ENCODE data around the gene PRDX3.

Gene PRDX3

DNA sequence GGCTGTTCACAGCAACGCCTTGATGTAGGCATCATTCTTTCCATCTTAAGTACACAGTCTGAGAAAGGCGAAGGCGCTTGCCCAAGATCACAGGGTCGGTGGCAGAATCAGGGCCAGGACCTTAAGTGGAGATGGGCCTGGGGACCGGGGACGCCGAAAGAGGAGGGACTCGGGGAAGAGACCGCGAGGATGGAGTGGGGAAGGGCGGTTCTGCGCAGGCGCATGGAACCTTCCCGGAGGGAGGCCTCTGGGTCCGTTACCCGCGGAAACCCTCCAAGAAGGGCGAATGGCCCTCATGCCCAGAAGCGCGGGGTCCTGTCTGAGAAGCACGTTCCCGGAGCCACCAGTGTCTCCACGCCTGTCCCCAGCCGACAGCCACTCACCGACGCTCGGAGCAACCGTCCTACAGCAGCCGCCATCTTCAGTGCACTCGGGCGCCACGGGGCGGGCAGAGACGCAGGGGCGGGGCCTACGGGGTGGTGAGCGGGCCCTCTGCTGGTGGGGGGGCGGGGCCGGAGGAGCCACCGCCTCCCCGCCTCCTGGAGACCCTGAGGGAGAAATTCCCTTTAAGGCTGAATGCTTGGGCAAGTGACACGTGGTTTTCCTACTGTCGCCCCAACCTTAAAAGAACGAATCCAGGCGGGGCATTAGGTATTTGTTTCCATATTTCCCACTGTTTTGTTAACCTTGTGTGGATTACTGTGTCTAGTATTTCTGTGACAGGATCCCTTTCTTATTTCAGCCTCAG, at the start of gene PRDX3:
Gene PRDX3 (minus strand): TSS at position 441 of the 748 bp plus-strand sequence. CDS start 22 bp downstream, at position 419.
- DNase-seq (ENCODE audit: low read depth in 2 of 2) = peak; percentile 78 to 85

DNA sequence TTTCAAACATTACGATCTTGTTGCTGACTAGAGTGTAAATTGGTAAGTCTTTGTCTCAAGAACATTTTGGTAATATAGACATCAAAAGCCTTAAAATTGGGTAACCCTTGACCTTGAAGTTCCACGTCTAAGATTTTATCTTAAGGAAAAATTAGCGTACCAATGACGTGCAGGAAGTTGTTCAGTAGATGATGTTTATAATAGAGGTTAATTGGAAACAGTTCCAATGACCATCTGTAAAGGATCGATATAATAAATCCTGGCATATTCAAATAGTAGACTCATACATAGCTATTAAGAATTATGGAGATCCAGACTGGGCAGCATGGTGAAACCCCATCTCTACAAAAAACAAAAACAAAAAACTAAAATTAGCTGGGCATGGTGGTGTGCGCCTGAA, 49.2 kb upstream of the PRDX3 start:
- DNase-seq (ENCODE audit: low read depth in 2 of 2) = no peak

DNA sequence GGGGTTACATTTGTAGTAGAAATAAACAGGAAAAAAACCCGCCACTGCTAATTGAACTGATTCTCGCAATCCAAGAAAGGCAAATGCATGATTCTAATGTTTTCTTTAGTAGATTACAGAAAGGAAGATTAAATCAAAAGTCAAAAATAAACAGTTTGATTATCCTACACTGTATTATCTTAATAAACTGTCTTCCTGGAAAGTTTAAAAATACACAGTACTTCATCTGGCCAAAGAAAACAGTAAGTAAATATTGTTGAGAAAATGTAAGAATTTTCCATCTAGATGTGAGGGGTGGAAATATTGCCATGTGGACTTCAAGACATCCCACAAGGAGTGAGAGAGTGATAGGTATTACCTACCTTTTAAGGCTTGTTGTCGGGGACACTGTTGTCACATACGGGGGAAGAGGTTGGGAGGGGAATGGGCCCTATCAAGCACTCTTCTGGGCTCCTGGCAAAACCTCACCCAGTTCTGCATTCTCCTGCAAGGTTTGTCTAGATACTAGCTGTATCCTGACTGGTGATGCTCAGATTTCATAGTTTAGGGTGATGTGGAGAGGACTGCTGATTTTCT, 46.6 kb upstream of the PRDX3 start:
- no peak for DNase-seq (ENCODE audit: low read depth in 2 of 2)

DNA sequence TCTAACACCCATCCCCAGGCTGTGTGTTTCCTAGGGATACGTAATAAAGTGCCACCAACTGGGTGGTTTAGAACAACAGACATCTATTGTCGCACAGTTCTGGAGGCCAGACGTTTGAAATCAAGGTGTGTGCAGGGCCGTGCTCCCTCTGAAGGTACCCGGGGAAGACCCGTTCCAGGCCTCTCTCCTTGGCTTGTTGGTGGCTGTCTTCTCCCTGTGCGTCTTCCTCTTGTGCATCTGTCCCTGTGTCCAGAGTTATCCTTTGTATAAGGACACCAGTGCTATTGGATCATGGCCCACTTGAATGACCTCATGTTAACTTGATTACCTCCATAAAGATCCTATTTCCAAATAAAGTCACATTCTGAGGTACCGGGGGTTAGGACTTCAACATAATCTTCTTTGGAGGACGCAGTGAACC, 44.4 kb upstream of the PRDX3 start:
- DNase-seq (ENCODE audit: low read depth in 2 of 2) = no peak

DNA sequence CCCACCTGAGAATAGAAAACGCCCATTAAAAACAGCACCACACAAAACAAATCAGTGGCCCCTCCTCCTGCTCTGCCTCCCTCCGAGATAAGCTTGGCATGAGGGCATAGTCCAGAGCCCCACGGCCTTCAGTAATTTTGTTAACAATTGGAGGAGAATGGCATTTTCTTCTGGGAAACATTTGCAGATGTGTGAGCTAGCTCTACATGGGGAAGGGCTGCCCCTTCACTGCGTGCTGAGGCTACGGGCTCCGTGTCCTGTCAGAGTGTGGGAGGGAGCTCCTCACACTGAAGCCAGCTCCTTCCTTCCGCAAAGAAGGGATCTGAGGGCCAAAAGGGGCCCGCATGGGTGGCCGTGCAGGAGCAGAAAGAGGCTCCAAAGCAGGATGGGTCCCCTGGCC, 43.9 kb upstream of the PRDX3 start:
- no peak for DNase-seq (ENCODE audit: low read depth in 2 of 2)

DNA sequence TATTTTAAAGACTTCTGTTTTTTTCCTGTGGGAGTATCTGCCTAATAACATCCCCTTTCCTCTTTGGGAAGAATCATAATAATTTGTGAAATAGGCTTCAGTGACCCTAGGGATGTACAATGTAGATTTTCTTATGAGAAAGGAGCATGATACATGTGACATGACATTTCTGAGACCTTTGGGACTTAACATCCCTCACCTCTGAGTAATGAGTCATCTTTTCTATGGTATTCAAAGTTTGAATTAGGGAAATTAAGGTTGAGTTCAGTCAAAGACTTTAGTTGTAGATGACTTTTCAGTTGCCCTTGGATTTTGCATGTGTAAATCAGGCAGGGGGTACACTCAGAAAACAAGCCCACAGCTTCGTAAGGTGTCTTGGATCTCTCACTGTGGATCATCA, 43.1 kb upstream of the PRDX3 start:
- no peak for DNase-seq (ENCODE audit: low read depth in 2 of 2)

DNA sequence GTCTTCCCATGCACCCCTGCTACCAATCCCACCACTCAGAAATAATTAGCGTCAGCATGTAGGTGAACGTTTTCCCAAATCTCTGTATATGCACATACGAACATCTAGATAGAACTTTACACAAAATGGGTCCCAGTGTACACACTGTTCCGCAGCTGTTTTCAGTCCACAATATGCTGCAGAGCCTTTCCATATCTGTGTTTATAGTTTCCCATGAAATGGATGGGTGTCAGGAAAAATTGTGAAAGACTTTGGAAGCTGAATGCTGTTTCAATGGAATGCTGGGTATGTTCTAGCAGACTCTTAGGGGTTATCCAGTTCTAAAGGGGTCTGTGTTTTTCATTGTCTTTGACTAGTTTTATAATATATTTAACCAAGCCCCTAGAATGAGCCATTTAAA, 42.6 kb upstream of the PRDX3 start:
- DNase-seq (ENCODE audit: low read depth in 2 of 2) = no peak

DNA sequence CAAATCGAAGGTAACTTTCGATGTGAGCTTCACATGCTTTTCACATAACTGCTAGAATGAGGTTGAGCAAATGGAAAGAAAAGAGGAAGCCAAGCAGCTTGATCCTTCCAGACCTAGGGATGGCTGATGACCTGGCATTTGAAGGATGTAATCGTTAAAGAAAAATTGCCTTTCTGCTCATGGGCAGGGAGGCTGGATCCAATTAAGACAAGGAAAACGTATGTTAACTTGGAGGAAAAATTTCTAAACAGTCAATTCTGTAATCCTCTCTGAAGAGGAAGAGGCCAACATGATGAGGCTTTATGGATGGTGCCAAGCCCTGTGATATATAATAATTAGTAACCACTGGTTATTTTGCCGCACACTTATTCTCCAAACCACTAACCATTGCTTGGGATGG, 41.3 kb upstream of the PRDX3 start:
- DNase-seq (ENCODE audit: low read depth in 2 of 2) = no peak

DNA sequence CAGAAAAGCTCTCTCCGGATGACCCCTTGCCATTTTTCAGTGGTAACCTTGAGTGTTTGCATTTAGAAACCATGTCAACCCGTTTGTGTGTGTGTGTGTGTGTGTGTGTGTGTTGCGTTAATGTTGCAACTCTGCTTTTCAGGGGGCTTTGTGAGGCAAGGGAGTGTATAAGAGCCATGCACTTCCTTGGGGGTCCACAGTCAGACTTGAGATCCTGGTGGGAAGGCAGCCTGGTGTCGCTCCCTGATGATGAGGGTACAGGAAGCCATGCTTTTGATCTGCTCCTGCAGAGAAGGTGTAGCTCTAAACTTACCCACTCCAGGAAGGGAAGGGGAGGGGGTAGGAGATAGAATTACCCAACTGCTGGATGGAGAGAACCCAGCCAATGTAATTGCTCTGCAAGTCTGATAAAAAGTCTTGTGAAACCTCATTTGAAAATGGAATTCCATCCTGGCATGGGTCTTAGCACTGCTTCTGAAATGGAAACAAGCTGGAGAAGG, 39.4 kb upstream of the PRDX3 start:
- DNase-seq (ENCODE audit: low read depth in 2 of 2) = no peak

DNA sequence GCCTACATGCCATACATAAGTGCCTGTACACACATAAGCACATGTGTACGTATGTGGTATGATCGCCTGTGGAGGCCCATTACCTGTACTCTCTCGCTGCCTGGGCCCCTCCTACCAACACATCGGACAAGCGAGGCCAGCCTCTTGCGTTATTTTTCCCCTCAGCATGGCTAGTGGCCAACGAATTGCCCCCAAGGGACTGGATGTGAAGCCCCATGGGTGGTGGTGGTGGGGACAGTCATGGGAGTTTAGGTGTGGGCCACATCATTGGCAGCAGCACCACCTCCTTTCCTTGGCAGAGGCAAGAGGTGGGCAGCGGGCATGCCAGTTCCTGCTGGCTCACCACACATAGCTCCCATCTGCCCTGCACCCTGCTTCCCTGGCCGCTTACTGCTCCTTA, 38.8 kb upstream of the PRDX3 start:
- no peak for DNase-seq (ENCODE audit: low read depth in 2 of 2)

DNA sequence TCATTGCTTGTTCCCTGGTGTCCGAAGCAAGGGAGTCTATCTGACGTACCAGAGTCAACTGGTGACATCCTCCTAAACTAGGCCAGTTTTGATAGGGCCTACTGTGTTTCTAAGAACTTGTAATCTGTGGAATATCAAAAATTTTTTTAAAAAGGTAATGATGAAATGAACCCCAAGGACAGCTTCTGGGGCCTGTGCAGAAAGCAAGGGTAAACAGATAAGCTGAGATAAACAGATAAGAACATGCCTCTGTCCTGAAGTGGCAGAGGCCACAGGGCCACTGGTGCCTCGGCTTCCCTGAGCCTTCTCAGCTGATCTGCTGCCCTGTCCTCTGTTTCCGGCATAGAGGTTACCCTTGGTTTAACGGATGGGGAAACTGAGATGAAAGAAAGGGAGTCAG, 37.5 kb upstream of the PRDX3 start:
- DNase-seq (ENCODE audit: low read depth in 2 of 2) = no peak

DNA sequence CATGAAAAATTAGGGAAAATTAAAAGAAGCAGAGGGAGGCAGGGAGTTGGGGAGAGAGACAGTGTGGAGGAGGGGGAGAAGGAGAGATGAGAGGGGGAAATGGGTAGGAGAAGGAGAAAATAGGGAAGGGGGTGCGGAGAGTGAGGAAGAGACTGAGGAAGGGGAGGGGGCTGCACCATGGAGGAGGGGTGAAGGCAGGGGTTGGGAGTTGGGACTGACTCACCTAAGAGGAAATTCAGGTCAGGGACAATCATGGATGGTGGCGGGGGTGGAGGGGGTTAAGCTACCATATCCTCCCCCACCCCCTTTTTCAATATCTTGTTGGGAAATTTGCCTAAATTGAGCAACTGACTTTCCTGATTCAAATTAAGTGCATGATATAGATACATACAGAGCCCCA, 36.8 kb upstream of the PRDX3 start:
- no peak for DNase-seq (ENCODE audit: low read depth in 2 of 2)

DNA sequence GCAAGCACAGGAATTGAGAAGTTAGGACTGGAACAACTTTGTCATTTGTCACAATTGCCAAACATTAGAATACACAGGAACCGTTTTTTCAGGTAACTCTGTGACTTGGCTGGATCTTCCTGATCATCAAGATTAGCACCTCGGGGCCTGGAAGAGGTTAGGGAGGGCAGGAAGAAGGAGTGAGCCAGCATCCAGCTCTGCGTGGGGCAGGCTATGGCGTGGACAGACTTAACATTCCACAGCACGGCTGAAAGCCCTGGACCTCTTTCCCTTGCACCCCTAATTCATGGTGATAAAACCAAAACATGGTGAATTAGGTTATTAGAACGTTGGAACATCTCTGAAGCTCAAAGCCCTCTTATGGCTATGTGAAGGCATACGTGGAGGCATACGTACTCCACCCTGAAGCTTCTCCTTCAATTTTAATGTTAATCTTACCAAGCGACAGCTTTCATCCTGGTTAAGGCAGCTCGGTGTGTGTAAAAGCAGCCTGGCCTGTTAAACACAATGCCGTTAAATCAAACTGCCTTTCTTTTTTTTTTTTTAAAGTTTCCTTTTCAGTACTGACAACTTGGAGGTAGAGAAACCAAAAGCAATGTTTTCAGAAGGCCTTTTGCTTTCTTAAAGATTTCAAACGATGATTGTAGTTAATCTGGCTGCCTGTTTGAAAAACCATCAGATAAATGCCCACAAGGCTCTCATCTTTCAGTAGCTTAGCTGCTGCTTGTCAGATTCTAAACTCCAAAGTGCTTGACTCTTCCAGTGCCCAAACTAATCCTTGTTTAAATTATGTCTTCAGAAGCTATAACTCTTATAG, 33.2 kb upstream of the PRDX3 start:
- DNase-seq (ENCODE audit: low read depth in 2 of 2) = no peak

DNA sequence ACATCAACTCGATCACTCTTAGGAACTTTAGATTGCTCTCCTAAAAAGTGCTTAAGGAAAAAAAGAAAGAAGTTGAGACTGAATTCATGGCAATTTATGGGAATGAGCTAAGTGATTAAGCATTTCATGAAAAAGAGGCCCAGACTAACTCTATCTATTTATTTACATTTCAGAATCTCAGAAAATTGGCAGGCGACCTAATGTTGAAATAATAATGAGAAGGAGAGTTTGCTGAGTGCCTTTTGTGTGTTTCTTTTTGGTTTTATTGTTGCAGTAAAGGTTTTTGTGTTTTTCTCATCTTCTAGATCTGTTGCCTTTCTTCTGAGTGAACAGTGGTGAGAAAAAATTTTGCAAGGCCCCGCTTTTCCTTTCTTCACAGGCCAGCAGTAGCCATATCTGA, 32.6 kb upstream of the PRDX3 start:
- DNase-seq (ENCODE audit: low read depth in 2 of 2) = no peak

DNA sequence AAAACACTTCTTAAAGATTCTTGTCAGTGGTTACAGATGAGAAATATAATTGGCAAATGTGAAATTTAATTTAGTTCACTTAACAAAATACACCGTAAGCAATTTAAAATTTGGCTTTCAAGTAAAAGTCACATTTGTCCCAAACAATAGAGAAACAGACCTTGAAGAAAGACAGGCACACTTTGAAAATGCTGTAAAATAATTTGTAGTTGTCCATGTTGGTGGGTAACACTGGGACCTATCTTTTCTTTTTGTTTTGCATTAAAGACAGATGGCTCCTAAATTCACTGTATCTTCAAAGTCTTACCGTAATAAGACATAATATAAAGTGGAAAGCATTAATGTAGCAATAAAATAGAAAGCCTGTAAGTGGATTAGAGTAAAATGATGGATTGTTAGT, 32.0 kb upstream of the PRDX3 start:
- no peak for DNase-seq (ENCODE audit: low read depth in 2 of 2)

DNA sequence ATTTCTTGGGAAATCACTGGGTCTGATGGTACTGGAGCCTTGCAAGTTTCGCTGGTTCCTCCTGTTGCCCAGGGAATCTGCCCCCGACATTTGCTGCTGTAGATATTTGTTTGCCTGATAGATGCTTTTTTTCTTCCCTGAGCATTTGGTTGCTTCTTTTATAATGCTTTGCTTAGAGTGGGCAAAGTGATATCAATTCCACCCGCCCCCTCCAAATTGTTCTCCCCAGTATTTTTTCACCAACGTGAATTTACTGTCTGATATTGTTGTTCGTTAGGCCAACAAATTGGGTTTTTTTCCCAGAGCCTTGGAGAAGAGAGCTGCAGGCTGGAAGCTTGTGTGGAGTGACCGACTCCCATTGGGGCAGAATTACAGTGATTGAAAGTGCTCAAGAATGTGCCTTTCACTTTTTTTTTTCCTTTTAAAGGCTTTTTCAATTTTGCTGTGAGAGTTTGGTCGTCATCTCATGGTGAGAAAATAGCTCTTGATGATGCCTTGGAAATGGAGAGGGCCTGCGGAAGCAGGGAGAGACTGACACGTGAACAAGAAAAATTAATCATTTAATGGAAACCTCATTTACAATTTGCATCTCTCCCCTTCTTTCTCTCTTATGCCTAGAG, 31.2 kb upstream of the PRDX3 start:
- no peak for DNase-seq (ENCODE audit: low read depth in 2 of 2)

DNA sequence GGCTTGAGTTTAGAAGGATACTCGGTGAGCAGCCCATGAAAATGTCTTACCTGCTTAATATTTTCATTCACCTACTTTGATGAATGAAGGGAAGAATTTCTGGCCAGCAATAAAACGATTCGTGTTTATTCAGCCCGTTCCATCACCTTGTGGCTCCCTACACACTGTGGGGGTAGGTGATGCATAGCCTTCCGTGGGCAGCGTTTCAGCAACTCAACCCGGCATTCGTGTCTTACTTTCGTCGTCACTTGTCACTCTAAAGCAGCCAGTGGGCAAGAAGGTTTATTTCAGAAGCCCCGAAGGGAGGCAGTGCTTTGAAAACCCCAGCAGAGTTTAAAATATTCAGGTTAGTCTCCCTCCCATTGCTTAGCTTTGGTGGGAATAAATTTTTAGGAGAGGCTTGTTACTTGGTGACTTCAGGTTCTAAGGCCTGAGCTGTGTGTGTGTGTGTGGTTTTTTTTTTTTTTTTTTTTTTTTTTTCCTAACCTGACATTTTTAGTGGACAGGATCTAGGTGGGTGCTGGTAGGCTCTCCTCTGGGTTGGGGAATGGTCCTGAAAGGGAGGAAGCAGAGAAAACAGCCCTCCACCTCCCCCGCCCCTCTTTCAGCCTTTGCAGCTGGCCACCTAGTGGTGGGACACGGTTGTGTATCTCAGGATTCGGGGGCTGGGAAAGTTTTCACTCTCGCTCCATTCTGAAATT, 30.6 kb upstream of the PRDX3 start:
- peak in 1 of 2 donors; percentile 16 for DNase-seq (ENCODE audit: low read depth in 2 of 2)

DNA sequence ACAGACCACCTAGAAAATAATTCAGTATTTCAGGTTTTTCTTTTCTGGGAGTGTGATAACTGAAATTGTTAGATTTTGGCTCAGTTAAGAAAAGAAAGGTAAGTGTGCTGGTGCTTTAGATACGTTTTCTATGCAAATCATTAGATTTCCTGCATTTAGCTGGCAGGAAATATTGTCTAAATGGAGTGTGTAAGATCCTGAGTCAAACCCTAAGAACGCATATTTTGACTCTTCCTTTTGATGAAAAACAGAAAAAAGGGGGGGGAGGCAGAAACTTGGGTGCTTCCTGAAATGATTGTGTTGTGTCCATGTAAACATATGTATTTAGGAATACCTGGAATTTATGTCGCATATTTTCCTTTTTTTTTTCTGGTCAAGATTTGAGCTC, 29.9 kb upstream of the PRDX3 start:
- DNase-seq (ENCODE audit: low read depth in 2 of 2) = no peak

DNA sequence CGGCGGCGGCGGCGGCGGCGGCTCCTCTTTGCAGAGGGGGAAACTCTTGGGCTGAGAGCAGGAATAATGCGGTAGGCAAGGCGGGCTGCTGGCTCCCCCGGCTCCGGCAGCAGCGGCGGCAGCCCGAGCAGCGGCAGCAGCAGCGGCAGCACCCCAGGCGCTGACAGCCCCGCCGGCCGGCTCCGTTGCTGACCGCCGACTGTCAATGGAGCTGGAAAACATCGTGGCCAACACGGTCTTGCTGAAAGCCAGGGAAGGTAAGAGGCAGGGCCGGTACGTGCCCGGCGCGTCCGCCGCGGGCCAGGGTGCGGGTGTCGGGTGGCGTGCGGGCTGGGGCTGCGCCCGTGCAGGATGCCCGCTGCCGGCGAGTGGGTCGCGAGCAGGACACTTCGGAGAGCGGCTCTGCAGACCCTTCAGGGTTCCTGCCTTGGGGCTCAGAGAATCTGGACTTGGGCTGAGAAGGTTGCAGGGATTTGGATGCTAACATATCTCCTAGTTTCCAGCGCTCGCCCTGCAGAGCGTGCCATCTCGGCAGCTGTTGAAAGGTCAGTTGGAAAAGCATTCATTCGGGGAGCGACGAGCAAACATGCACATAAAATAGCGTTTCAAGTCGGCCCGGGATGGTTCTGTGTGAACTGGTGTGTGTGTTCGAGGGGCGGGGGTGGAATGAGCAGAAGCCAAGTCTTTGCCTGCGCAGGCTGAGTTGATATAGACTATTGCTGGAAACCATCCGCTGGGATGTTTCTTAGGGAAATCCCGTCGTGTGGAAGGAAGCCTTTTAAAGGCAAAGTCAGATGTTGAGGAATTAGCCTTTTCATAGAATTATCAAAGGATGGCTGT, 29.3 kb upstream of the PRDX3 start:
- peak in 1 of 2 donors; percentile 7 for DNase-seq (ENCODE audit: low read depth in 2 of 2)

DNA sequence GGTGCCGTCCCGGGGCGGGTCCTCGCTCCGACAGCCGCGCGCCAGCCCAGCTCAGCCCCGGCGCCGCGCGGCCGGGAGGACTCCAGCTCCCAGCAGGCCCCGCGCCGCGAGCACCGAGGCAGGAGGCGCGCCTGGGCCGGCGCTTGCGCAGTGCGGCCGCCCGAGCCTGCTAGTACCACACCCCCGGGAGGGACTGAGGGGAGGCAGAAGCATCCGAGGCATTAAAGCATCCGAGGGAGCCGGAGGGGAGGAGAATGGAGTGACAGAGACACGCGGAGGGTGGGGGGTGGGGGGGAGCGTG, 28.7 kb upstream of the PRDX3 start, which contains the start of gene GRK5:
Gene GRK5 (plus strand): TSS at position 206 of the 301 bp plus-strand sequence. CDS start 347 bp downstream, outside the sequence.
- peak; percentile 83 to 85 for DNase-seq (ENCODE audit: low read depth in 2 of 2)
